Anterior cingulate cortex (tissue), 58 donors: ENCODE data around the gene CLEC16A.

Source experiments
- DNase-seq, 58 donors: peaks; one replicate each; lab custom pipeline; 2025; lab: John Stamatoyannopoulos, UW

CLEC16A gene

GRCh38 chr16:11007714-11008280 is 63.4 kb downstream of the CLEC16A start:
- DNase-seq, result no peak

GRCh38 chr16:11009027-11009755 is 64.8 kb downstream of the CLEC16A start:
- no peak for DNase-seq

GRCh38 chr16:11010575-11011221 is 66.3 kb downstream of the CLEC16A start:
- no peak for DNase-seq

GRCh38 chr16:11011326-11011725 is 67.0 kb downstream of the CLEC16A start:
- DNase-seq, result no peak

- no peak for DNase-seq
These were observed 68.5 kb downstream of the CLEC16A start for GRCh38 chr16:11012841-11013240.

GRCh38 chr16:11014136-11014535 is 69.8 kb downstream of the CLEC16A start:
- no peak for DNase-seq

- no peak for DNase-seq
These were observed 70.7 kb downstream of the CLEC16A start for GRCh38 chr16:11015076-11015475.

GRCh38 chr16:11015607-11016006 is 71.2 kb downstream of the CLEC16A start:
- DNase-seq, result no peak

- DNase-seq, result no peak
These were observed 72.2 kb downstream of the CLEC16A start for GRCh38 chr16:11016524-11016988.

GRCh38 chr16:11016993-11017392 is 72.6 kb downstream of the CLEC16A start:
- DNase-seq, result peak in 9 of 58 donors; percentile 5 to 82 (median 15)

- DNase-seq, result no peak
These were observed 73.1 kb downstream of the CLEC16A start for GRCh38 chr16:11017499-11017898.

GRCh38 chr16:11020388-11020787 is 76.0 kb downstream of the CLEC16A start:
- no peak for DNase-seq

- DNase-seq, result no peak
These were observed 76.6 kb downstream of the CLEC16A start for GRCh38 chr16:11020792-11021551.

- DNase-seq, result no peak
These were observed 77.6 kb downstream of the CLEC16A start for GRCh38 chr16:11022002-11022401.

- DNase-seq, result no peak
These were observed 79.1 kb downstream of the CLEC16A start for GRCh38 chr16:11023262-11024039.

- DNase-seq, result no peak
These were observed 80.1 kb downstream of the CLEC16A start for GRCh38 chr16:11024333-11025053.

GRCh38 chr16:11025120-11025531 is 80.8 kb downstream of the CLEC16A start:
- DNase-seq, result no peak

- DNase-seq, result no peak
These were observed 85.6 kb downstream of the CLEC16A start for GRCh38 chr16:11029948-11030347.

GRCh38 chr16:11030990-11031510 is 86.7 kb downstream of the CLEC16A start:
- DNase-seq, result no peak
